ENCODE data around the gene NHERF1. TPM values are rescaled to one million over a fixed set of nuclear protein-coding genes. Genes with fewer than 3 reads are reported as not detected.
A peak's percentile ranks its signal among the peaks of the same experiment; 100 is the strongest.

The NHERF1 gene
- polyA plus RNA-seq, 1 donor from 2014 or later: 177 TPM

GRCh38 chr17:74750327-74751069 is 2.1 kb downstream of the NHERF1 start:
- peaks cover 4% of the 10 kb centered on the region for H3K36me3 Mint-ChIP-seq
- H3K4me1 Mint-ChIP-seq: peaks cover 26 to 47% (median 39%) of the 10 kb centered on the region in 3 donors
- H3K4me3 Mint-ChIP-seq: peak overlapping the region; percentile 90 to 98 (median 96)
- H3K9me3 Mint-ChIP-seq: no peaks in the 10 kb centered on the region
- H3K27ac Mint-ChIP-seq: peak overlapping the region; percentile 61 to 85 (median 77)
- no peaks in the 10 kb centered on the region for H3K27me3 Mint-ChIP-seq

GRCh38 chr17:74752415-74752814 is 4.0 kb downstream of the NHERF1 start:
- Mint-ChIP-seq H3K27ac (peak overlapping the region in 2 of 3 donors; percentile 40 to 62), H3K9me3 (no peaks in the 10 kb centered on the region), H3K4me1 (peaks cover 26 to 57% (median 37%) of the 10 kb centered on the region in 3 donors), H3K36me3 (peaks cover 6% of the 10 kb centered on the region), H3K4me3 (peak overlapping the region in 2 of 4 donors; percentile 85 to 98), H3K27me3 (no peaks in the 10 kb centered on the region)

- Mint-ChIP-seq H3K4me1 (peaks cover 29 to 60% (median 41%) of the 10 kb centered on the region in 3 donors), H3K27me3 (no peaks in the 10 kb centered on the region), H3K4me3 (peak overlapping the region in 2 of 4 donors; percentile 91 to 98), H3K9me3 (no peaks in the 10 kb centered on the region), H3K36me3 (peaks cover 6% of the 10 kb centered on the region), H3K27ac (peak overlapping the region in 2 of 3 donors; percentile 40 to 62)
Observed at GRCh38 chr17:74752822-74753401, 4.5 kb downstream of the NHERF1 start.

- H3K27ac Mint-ChIP-seq: peak overlapping the region in 1 of 3 donors; percentile 91
- no peaks in the 10 kb centered on the region for H3K9me3 Mint-ChIP-seq
- H3K27me3 Mint-ChIP-seq: no peaks in the 10 kb centered on the region
- H3K36me3 Mint-ChIP-seq: peaks cover 6% of the 10 kb centered on the region
- H3K4me1 Mint-ChIP-seq: peaks cover 33 to 72% (median 53%) of the 10 kb centered on the region in 3 donors
- H3K4me3 Mint-ChIP-seq: peak overlapping the region in 3 of 4 donors; percentile 47 to 84 (median 56)
Observed at GRCh38 chr17:74754832-74755231, 6.4 kb downstream of the NHERF1 start.

- Mint-ChIP-seq H3K4me3 (peak overlapping the region in 2 of 4 donors; percentile 56 to 84), H3K9me3 (no peaks in the 10 kb centered on the region), H3K27ac (no peak overlapping the region), H3K27me3 (no peaks in the 10 kb centered on the region), H3K36me3 (peaks cover 6% of the 10 kb centered on the region), H3K4me1 (peaks cover 31 to 65% (median 46%) of the 10 kb centered on the region in 3 donors)
Observed at GRCh38 chr17:74755533-74755932, 7.1 kb downstream of the NHERF1 start.

GRCh38 chr17:74756891-74757290 is 8.5 kb downstream of the NHERF1 start:
- Mint-ChIP-seq H3K9me3 (no peaks in the 10 kb centered on the region), H3K4me1 (peaks cover 24 to 56% (median 35%) of the 10 kb centered on the region in 3 donors), H3K36me3 (peaks cover 6% of the 10 kb centered on the region), H3K4me3 (peak overlapping the region in 3 of 4 donors; percentile 2 to 85 (median 67)), H3K27ac (peak overlapping the region in 2 of 3 donors; percentile 71 to 76), H3K27me3 (no peaks in the 10 kb centered on the region)

GRCh38 chr17:74757502-74757901 is 9.1 kb downstream of the NHERF1 start:
- Mint-ChIP-seq H3K36me3 (peaks cover 6% of the 10 kb centered on the region), H3K9me3 (no peaks in the 10 kb centered on the region), H3K4me1 (peaks cover 22 to 52% (median 35%) of the 10 kb centered on the region in 3 donors), H3K27ac (peak overlapping the region in 1 of 3 donors; percentile 76), H3K27me3 (no peaks in the 10 kb centered on the region), H3K4me3 (peak overlapping the region in 1 of 4 donors; percentile 85)

- Mint-ChIP-seq H3K4me3 (peak overlapping the region in 1 of 4 donors; percentile 85), H3K36me3 (peaks cover 2% of the 10 kb centered on the region), H3K4me1 (peaks cover 16 to 45% (median 29%) of the 10 kb centered on the region in 3 donors), H3K27me3 (no peaks in the 10 kb centered on the region), H3K9me3 (no peaks in the 10 kb centered on the region), H3K27ac (peak overlapping the region; percentile 25 to 76 (median 76))
Observed at GRCh38 chr17:74757931-74758847, 9.8 kb downstream of the NHERF1 start.

GRCh38 chr17:74758848-74759168 is 10.4 kb downstream of the NHERF1 start:
- Mint-ChIP-seq H3K27me3 (no peaks in the 10 kb centered on the region), H3K36me3 (peaks cover 2% of the 10 kb centered on the region), H3K9me3 (no peaks in the 10 kb centered on the region), H3K4me1 (peaks cover 12 to 43% (median 26%) of the 10 kb centered on the region in 3 donors), H3K4me3 (peak overlapping the region in 3 of 4 donors; percentile 8 to 86 (median 78)), H3K27ac (peak overlapping the region in 2 of 3 donors; percentile 25 to 46)

- Mint-ChIP-seq H3K4me1 (peaks cover 12 to 42% (median 26%) of the 10 kb centered on the region in 3 donors), H3K36me3 (peaks cover 2% of the 10 kb centered on the region), H3K9me3 (no peaks in the 10 kb centered on the region), H3K27ac (peak overlapping the region in 2 of 3 donors; percentile 10 to 46), H3K27me3 (no peaks in the 10 kb centered on the region), H3K4me3 (peak overlapping the region; percentile 8 to 86 (median 45))
Observed at GRCh38 chr17:74759243-74759801, 10.9 kb downstream of the NHERF1 start.

- H3K4me1 Mint-ChIP-seq: peaks cover 12 to 37% (median 21%) of the 10 kb centered on the region in 3 donors
- peak overlapping the region in 1 of 3 donors; percentile 10 for H3K27ac Mint-ChIP-seq
- H3K9me3 Mint-ChIP-seq: no peaks in the 10 kb centered on the region
- H3K4me3 Mint-ChIP-seq: peak overlapping the region in 2 of 4 donors; percentile 47 to 76
- no peaks in the 10 kb centered on the region for H3K27me3 Mint-ChIP-seq
- peaks cover 2% of the 10 kb centered on the region for H3K36me3 Mint-ChIP-seq
Observed at GRCh38 chr17:74759941-74760340, 11.5 kb downstream of the NHERF1 start.

GRCh38 chr17:74760404-74761105 is 12.1 kb downstream of the NHERF1 start:
- Mint-ChIP-seq H3K36me3 (peaks cover 2% of the 10 kb centered on the region), H3K4me3 (no peak overlapping the region), H3K4me1 (peaks cover 12 to 31% (median 20%) of the 10 kb centered on the region in 3 donors), H3K27me3 (no peaks in the 10 kb centered on the region), H3K27ac (peak overlapping the region in 1 of 3 donors; percentile 43), H3K9me3 (no peaks in the 10 kb centered on the region)

GRCh38 chr17:74761419-74761818 is 13.0 kb downstream of the NHERF1 start:
- Mint-ChIP-seq H3K36me3 (peaks cover 2% of the 10 kb centered on the region), H3K27me3 (no peaks in the 10 kb centered on the region), H3K4me3 (no peak overlapping the region), H3K27ac (peak overlapping the region in 1 of 3 donors; percentile 50), H3K9me3 (no peaks in the 10 kb centered on the region), H3K4me1 (peaks cover 12 to 30% (median 20%) of the 10 kb centered on the region in 3 donors)

- Mint-ChIP-seq H3K4me3 (no peak overlapping the region), H3K27me3 (no peaks in the 10 kb centered on the region), H3K4me1 (peaks cover 12 to 25% (median 20%) of the 10 kb centered on the region in 3 donors), H3K36me3 (no peaks in the 10 kb centered on the region), H3K27ac (no peak overlapping the region), H3K9me3 (no peaks in the 10 kb centered on the region)
Observed at GRCh38 chr17:74761931-74762330, 13.5 kb downstream of the NHERF1 start.
